PC-9 (cell line): ENCODE measurements around the gene SYCE3. TPM values are rescaled to one million over a fixed set of nuclear protein-coding genes. Genes with fewer than 3 reads are reported as not detected.

Experiments used
- BruUV-seq: library from RNA; stranded (reverse); fragments of 400-500 nt; replicated peaks from 2 replicates; lab custom pipeline; 2021; lab: Mats Ljungman, UMichigan
- CTCF ChIA-PET: fragments of 300-600 bp; sonication (Branson Sonifier 250); formaldehyde crosslinking; loops from one replicate; lab custom pipeline; 2022; ENCODE audit warnings: antibody characterized with exemption; lab: Charles Lee
- POLR2A ChIA-PET: fragments of 300-600 bp; sonication (Branson Sonifier 250); formaldehyde crosslinking; loops from one replicate; lab custom pipeline; 2022; ENCODE audit warnings: antibody characterized with exemption; ENCODE audit not compliant: unreplicated experiment; lab: Charles Lee
- DNase-seq, 2 experiments: peaks; one replicate each; pipeline versions ENCODE4 v3.0.0 to v3.0.0-alpha.2; 2015 to 2022; ENCODE audit warnings: mixed read lengths in 1 of 2
- H2AFZ ChIP-seq: fragments of 200-600 bp; sonication (generic); 2 replicates; pipeline ENCODE4 v1.8.1; 2017; ENCODE audit warnings: antibody characterized with exemption
- H3F3A ChIP-seq: fragments of 200-600 bp; sonication (generic); 2 replicates; pipeline ENCODE4 v1.8.1; 2017; ENCODE audit warnings: antibody characterized with exemption, mild to moderate bottlenecking, low read depth; ENCODE audit not compliant: insufficient read depth
- H3K27ac ChIP-seq: fragments of 200-600 bp; sonication (generic); 2 replicates; pipeline ENCODE4 v1.6.1; 2016; ENCODE audit warnings: mixed run types
- H3K27me3 ChIP-seq: fragments of 200-600 bp; sonication (generic); 2 replicates; pipeline ENCODE4 v1.6.1; 2016; ENCODE audit warnings: low read depth, mixed run types; ENCODE audit not compliant: insufficient read depth
- H3K36me3 ChIP-seq: fragments of 200-600 bp; sonication (generic); 2 replicates; pipeline ENCODE4 v1.6.1; 2016; ENCODE audit warnings: low read depth, mixed run types
- H3K4me1 ChIP-seq: fragments of 200-600 bp; sonication (generic); replicated peaks from 2 replicates; pipeline ENCODE4 v1.6.1; 2016; ENCODE audit warnings: mixed run types; ENCODE audit not compliant: insufficient read depth
- H3K4me2 ChIP-seq: fragments of 200-600 bp; sonication (generic); 2 replicates; pipeline ENCODE4 v1.6.1; 2017; ENCODE audit warnings: mixed run types
- H3K4me3 ChIP-seq: fragments of 200-600 bp; sonication (generic); 2 replicates; pipeline ENCODE4 v1.6.1; 2016; ENCODE audit warnings: mixed run types
- H3K79me2 ChIP-seq: fragments of 200-600 bp; sonication (generic); 2 replicates; pipeline ENCODE4 v1.6.1; 2017; ENCODE audit warnings: low read depth, mixed run types
- H3K9me2 ChIP-seq: fragments of 200-600 bp; sonication (generic); 2 replicates; pipeline ENCODE4 v1.8.1; 2017; ENCODE audit warnings: mild to moderate bottlenecking; ENCODE audit not compliant: insufficient read depth
- H3K9me3 ChIP-seq: fragments of 200-600 bp; sonication (generic); 2 replicates; pipeline ENCODE4 v1.8.1; 2016; ENCODE audit warnings: low read depth; ENCODE audit not compliant: insufficient read depth
- H4K20me1 ChIP-seq: fragments of 200-600 bp; sonication (generic); 2 replicates; pipeline ENCODE4 v1.8.1; 2017; ENCODE audit not compliant: insufficient read depth
- CTCF ChIP-seq: fragments of 200-600 bp; sonication (generic); conservative IDR thresholded peaks from 2 replicates; pipeline ENCODE4 v1.6.1; 2017; ENCODE audit warnings: mixed run types, antibody characterized with exemption, mild to moderate bottlenecking, moderate library complexity
- EZH2 ChIP-seq: fragments of 200-600 bp; sonication (generic); IDR thresholded peaks from 2 replicates; pipeline ENCODE4 v1.8.0; 2017; ENCODE audit warnings: antibody characterized with exemption, low read depth
- intact Hi-C: fragments of 100-400 bp; cut with micrococcal nuclease; formaldehyde crosslinking; loops from one replicate; pipeline ENCODE4 v1.10.0; 2022; ENCODE audit not compliant: unreplicated experiment
- total RNA-seq: library from RNA; stranded (reverse); gene quantifications from 2 replicates; pipeline ENCODE4 v1.2.3, GENCODE V29; 2021

SYCE3 gene
- total RNA-seq, 1 experiment from 2014 or later = not detected

- Histone ChIP-seq H3K4me3 (no peak overlapping the region), H3F3A (peaks cover 14% of the 10 kb centered on the region; the same call in 1 of the 2 replicates), H2AFZ (no peak overlapping the region), H3K27me3 (no peaks in the 10 kb centered on the region), H3K27ac (no peak overlapping the region), H4K20me1 (no peaks in the 10 kb centered on the region), H3K4me1 (peaks cover 18% of the 10 kb centered on the region), H3K9me2 (no peaks in the 10 kb centered on the region), H3K4me2 (no peak overlapping the region), H3K79me2 (peaks cover 22% of the 10 kb centered on the region), H3K36me3 (peaks cover 5% of the 10 kb centered on the region; the same call in 1 of the 2 replicates), H3K9me3 (no peaks in the 10 kb centered on the region)
- BruUV-seq = no TSS peak
- DNase-seq = no peak
- TF ChIP-seq CTCF (no peak), EZH2 (no peak)
- intact Hi-C loops = no loop called here
- ChIA-PET POLR2A (no interaction called here), CTCF (interaction anchor here (0.5 kb wide), 1 partner anchor 194 kb away, joined by 6 read pairs; no protein-coding TSS in a partner anchor)
These were observed 23.1 kb upstream of the SYCE3 start for GRCh38 chr22:50585781-50586180.

- no TSS peak for BruUV-seq
- Histone ChIP-seq H3K79me2 (peaks cover 26% of the 10 kb centered on the region), H3K27ac (no peak overlapping the region), H3F3A (peaks cover 14% of the 10 kb centered on the region; the same call in 1 of the 2 replicates), H3K4me1 (peaks cover 18% of the 10 kb centered on the region), H3K36me3 (peaks cover 6% of the 10 kb centered on the region; the same call in 1 of the 2 replicates), H3K9me2 (no peaks in the 10 kb centered on the region), H2AFZ (no peak overlapping the region), H3K4me2 (no peak overlapping the region), H3K9me3 (no peaks in the 10 kb centered on the region), H3K27me3 (no peaks in the 10 kb centered on the region), H3K4me3 (no peak overlapping the region), H4K20me1 (no peaks in the 10 kb centered on the region)
- intact Hi-C loops = no loop called here
- no peak for DNase-seq
- ChIA-PET POLR2A (no interaction called here), CTCF (no interaction called here)
- no peak for TF ChIP-seq EZH2
- no peak for TF ChIP-seq CTCF
These were observed 22.5 kb upstream of the SYCE3 start for GRCh38 chr22:50585238-50585637.

- Histone ChIP-seq H3K9me2 (no peaks in the 10 kb centered on the region), H2AFZ (no peak overlapping the region), H3K4me2 (peak overlapping the region; percentile 93), H3K4me1 (peaks cover 18% of the 10 kb centered on the region), H3F3A (peaks cover 15% of the 10 kb centered on the region; the same call in 1 of the 2 replicates), H3K9me3 (no peaks in the 10 kb centered on the region), H3K36me3 (peaks cover 11% of the 10 kb centered on the region; the same call in 1 of the 2 replicates), H3K27me3 (no peaks in the 10 kb centered on the region), H3K79me2 (peaks cover 30% of the 10 kb centered on the region), H4K20me1 (no peaks in the 10 kb centered on the region), H3K4me3 (peak overlapping the region; percentile 89; the same call in 1 of the 2 replicates), H3K27ac (no peak overlapping the region)
- TF ChIP-seq EZH2 (no peak), CTCF (no peak)
- POLR2A ChIA-PET = no interaction called here
- intact Hi-C loops = loop anchor here (5.0 kb wide), 1 partner anchor 77 kb away; the partner anchor contains the start of genes LMF2 and NCAPH2
- CTCF ChIA-PET = no interaction called here
- DNase-seq = no peak
- no TSS peak for BruUV-seq
These were observed 21.7 kb upstream of the SYCE3 start for GRCh38 chr22:50584106-50585096.
